Measurements from ENCODE around the gene ENOX1.

The ENOX1 gene

GRCh38 chr13:43374621-43375020 is 412.2 kb downstream of the ENOX1 start:
- ATAC-seq: no peak
- Mint-ChIP-seq H3K27me3 (peaks cover 32% of the 10 kb centered on the region), H3K4me1 (no peaks in the 10 kb centered on the region), H3K36me3 (no peaks in the 10 kb centered on the region), H3K9me3 (peaks cover 9% of the 10 kb centered on the region), H3K4me3 (no peak overlapping the region), H3K27ac (no peak overlapping the region)

- no peaks in the 10 kb centered on the region for H3K4me1 Mint-ChIP-seq
- H3K9me3 Mint-ChIP-seq: no peaks in the 10 kb centered on the region
- peaks cover 22% of the 10 kb centered on the region for H3K27me3 Mint-ChIP-seq
- H3K36me3 Mint-ChIP-seq: no peaks in the 10 kb centered on the region
- ATAC-seq: no peak
- no peak overlapping the region for H3K27ac Mint-ChIP-seq
- H3K4me3 Mint-ChIP-seq: no peak overlapping the region
These were observed 413.4 kb downstream of the ENOX1 start for GRCh38 chr13:43373400-43373799.

- Mint-ChIP-seq H3K36me3 (no peaks in the 10 kb centered on the region), H3K4me3 (no peak overlapping the region), H3K27me3 (peaks cover 22% of the 10 kb centered on the region), H3K9me3 (no peaks in the 10 kb centered on the region), H3K27ac (no peak overlapping the region), H3K4me1 (no peaks in the 10 kb centered on the region)
- ATAC-seq: no peak
These were observed 415.9 kb downstream of the ENOX1 start for GRCh38 chr13:43370842-43371241.

GRCh38 chr13:43369319-43369718 is 417.5 kb downstream of the ENOX1 start:
- Mint-ChIP-seq H3K4me3 (no peak overlapping the region), H3K36me3 (no peaks in the 10 kb centered on the region), H3K27me3 (peaks cover 20% of the 10 kb centered on the region), H3K9me3 (no peaks in the 10 kb centered on the region), H3K4me1 (no peaks in the 10 kb centered on the region), H3K27ac (no peak overlapping the region)
- ATAC-seq: no peak

GRCh38 chr13:43368003-43368402 is 418.8 kb downstream of the ENOX1 start:
- no peak for ATAC-seq
- peaks cover 9% of the 10 kb centered on the region for H3K27me3 Mint-ChIP-seq
- H3K4me3 Mint-ChIP-seq: peak overlapping the region; percentile 12
- H3K9me3 Mint-ChIP-seq: no peaks in the 10 kb centered on the region
- no peaks in the 10 kb centered on the region for H3K4me1 Mint-ChIP-seq
- no peak overlapping the region for H3K27ac Mint-ChIP-seq
- H3K36me3 Mint-ChIP-seq: no peaks in the 10 kb centered on the region

GRCh38 chr13:43365039-43365344 is 421.8 kb downstream of the ENOX1 start:
- H3K27ac Mint-ChIP-seq: no peak overlapping the region
- H3K4me1 Mint-ChIP-seq: no peaks in the 10 kb centered on the region
- no peaks in the 10 kb centered on the region for H3K27me3 Mint-ChIP-seq
- H3K36me3 Mint-ChIP-seq: no peaks in the 10 kb centered on the region
- ATAC-seq: no peak
- H3K4me3 Mint-ChIP-seq: no peak overlapping the region
- H3K9me3 Mint-ChIP-seq: no peaks in the 10 kb centered on the region

GRCh38 chr13:43364210-43365038 is 422.3 kb downstream of the ENOX1 start:
- no peaks in the 10 kb centered on the region for H3K4me1 Mint-ChIP-seq
- H3K36me3 Mint-ChIP-seq: no peaks in the 10 kb centered on the region
- H3K27me3 Mint-ChIP-seq: no peaks in the 10 kb centered on the region
- no peak for ATAC-seq
- H3K9me3 Mint-ChIP-seq: no peaks in the 10 kb centered on the region
- no peak overlapping the region for H3K27ac Mint-ChIP-seq
- H3K4me3 Mint-ChIP-seq: no peak overlapping the region

GRCh38 chr13:43363156-43363953 is 423.4 kb downstream of the ENOX1 start:
- H3K36me3 Mint-ChIP-seq: no peaks in the 10 kb centered on the region
- no peak overlapping the region for H3K27ac Mint-ChIP-seq
- H3K9me3 Mint-ChIP-seq: no peaks in the 10 kb centered on the region
- no peak overlapping the region for H3K4me3 Mint-ChIP-seq
- ATAC-seq: no peak
- H3K4me1 Mint-ChIP-seq: no peaks in the 10 kb centered on the region
- no peaks in the 10 kb centered on the region for H3K27me3 Mint-ChIP-seq

- Mint-ChIP-seq H3K27me3 (no peaks in the 10 kb centered on the region), H3K4me1 (no peaks in the 10 kb centered on the region), H3K9me3 (no peaks in the 10 kb centered on the region), H3K27ac (no peak overlapping the region), H3K36me3 (no peaks in the 10 kb centered on the region), H3K4me3 (no peak overlapping the region)
- no peak for ATAC-seq
These were observed 424.2 kb downstream of the ENOX1 start for GRCh38 chr13:43362556-43362955.

- ATAC-seq: no peak
- Mint-ChIP-seq H3K9me3 (no peaks in the 10 kb centered on the region), H3K4me1 (no peaks in the 10 kb centered on the region), H3K36me3 (no peaks in the 10 kb centered on the region), H3K27ac (no peak overlapping the region), H3K27me3 (no peaks in the 10 kb centered on the region), H3K4me3 (no peak overlapping the region)
These were observed 425.7 kb downstream of the ENOX1 start for GRCh38 chr13:43360892-43361610.

GRCh38 chr13:43360171-43360570 is 426.6 kb downstream of the ENOX1 start:
- ATAC-seq: no peak
- no peaks in the 10 kb centered on the region for H3K9me3 Mint-ChIP-seq
- no peak overlapping the region for H3K27ac Mint-ChIP-seq
- no peaks in the 10 kb centered on the region for H3K4me1 Mint-ChIP-seq
- no peaks in the 10 kb centered on the region for H3K36me3 Mint-ChIP-seq
- H3K27me3 Mint-ChIP-seq: no peaks in the 10 kb centered on the region
- no peak overlapping the region for H3K4me3 Mint-ChIP-seq

GRCh38 chr13:43359536-43359935 is 427.2 kb downstream of the ENOX1 start:
- H3K36me3 Mint-ChIP-seq: no peaks in the 10 kb centered on the region
- no peaks in the 10 kb centered on the region for H3K4me1 Mint-ChIP-seq
- no peak overlapping the region for H3K27ac Mint-ChIP-seq
- ATAC-seq: no peak
- no peak overlapping the region for H3K4me3 Mint-ChIP-seq
- no peaks in the 10 kb centered on the region for H3K9me3 Mint-ChIP-seq
- H3K27me3 Mint-ChIP-seq: no peaks in the 10 kb centered on the region

- Mint-ChIP-seq H3K4me3 (no peak overlapping the region), H3K9me3 (no peaks in the 10 kb centered on the region)
These were observed 429.2 kb downstream of the ENOX1 start for GRCh38 chr13:43357564-43357963.

GRCh38 chr13:43356567-43356966 is 430.2 kb downstream of the ENOX1 start:
- Mint-ChIP-seq H3K4me3 (no peak overlapping the region), H3K9me3 (no peaks in the 10 kb centered on the region), H3K27me3 (no peaks in the 10 kb centered on the region), H3K36me3 (no peaks in the 10 kb centered on the region), H3K4me1 (no peaks in the 10 kb centered on the region), H3K27ac (no peak overlapping the region)
- ATAC-seq: no peak

More at GRCh38 chr13:43357564-43357963, 429.2 kb downstream of the ENOX1 start:
- H3K36me3 Mint-ChIP-seq: no peaks in the 10 kb centered on the region
- H3K4me1 Mint-ChIP-seq: no peaks in the 10 kb centered on the region
- no peak overlapping the region for H3K27ac Mint-ChIP-seq
- H3K27me3 Mint-ChIP-seq: no peaks in the 10 kb centered on the region
- ATAC-seq: no peak

- ATAC-seq: no peak
- H3K27me3 Mint-ChIP-seq: no peaks in the 10 kb centered on the region
- no peaks in the 10 kb centered on the region for H3K36me3 Mint-ChIP-seq
- H3K4me3 Mint-ChIP-seq: no peak overlapping the region
- no peaks in the 10 kb centered on the region for H3K4me1 Mint-ChIP-seq
- no peak overlapping the region for H3K27ac Mint-ChIP-seq
- H3K9me3 Mint-ChIP-seq: no peaks in the 10 kb centered on the region
These were observed 431.0 kb downstream of the ENOX1 start for GRCh38 chr13:43355774-43356173.
